ENCODE data around the gene PPFIBP1. TPM values are rescaled to one million over a fixed set of nuclear protein-coding genes. Genes with fewer than 3 reads are reported as not detected.

The PPFIBP1 gene
- total and polyA plus RNA-seq, 2 donors (not counting 1 experiment from before 2014, with no cell fraction given) = 3.3 to 15.0 TPM

DNA sequence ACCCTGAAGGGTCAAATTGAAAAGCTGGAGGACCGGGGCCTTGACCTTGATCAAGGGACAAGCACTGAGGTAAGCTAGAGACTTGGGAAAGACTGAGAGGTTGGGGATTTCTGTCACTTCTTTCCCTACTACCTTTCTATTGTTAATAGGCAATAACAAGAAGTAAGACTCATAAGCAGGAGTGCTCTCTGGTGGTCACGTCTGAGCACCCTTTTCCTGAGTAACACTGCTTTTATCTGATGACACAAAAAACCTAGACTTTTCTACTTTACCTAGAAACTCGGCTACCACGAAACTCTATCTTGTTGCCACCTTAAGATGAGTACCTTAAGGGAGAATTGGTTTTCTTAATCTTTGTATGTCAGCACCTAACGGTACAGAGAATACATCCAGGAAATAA is 35.5 kb upstream of the PPFIBP1 start:
- Histone ChIP-seq H4K20me1 (ENCODE audit: control insufficient read depth, insufficient read depth, low read length, poor library complexity, severe bottlenecking) (no peaks in the 10 kb centered on the region), H3K9ac (ENCODE audit: low read length) (no peak overlapping the region), H3K9me3 (ENCODE audit: control extremely low read depth in 1 of 3, control insufficient read depth in 2 of 3, insufficient read depth in 1 of 3, low read length in 2 of 3) (no peaks in the 10 kb centered on the region), H3K4me1 (ENCODE audit: control insufficient read depth in 2 of 2, insufficient read depth in 2 of 2, low read length in 2 of 2) (no peaks in the 10 kb centered on the region), H3K36me3 (replicated peaks in 1 of 2; ENCODE audit: control extremely low read depth in 1 of 2, control insufficient read depth in 1 of 2, extremely low read depth in 1 of 2, insufficient read depth in 2 of 2, low read length in 1 of 2) (no peaks in the 10 kb centered on the region), H3K4me2 (replicated peaks; ENCODE audit: low read depth, low read length, poor library complexity, severe bottlenecking) (no peak overlapping the region), H3K79me2 (ENCODE audit: control insufficient read depth, insufficient read depth, low read length) (no peaks in the 10 kb centered on the region), H2AFZ (ENCODE audit: insufficient read depth, low read depth, low read length, poor library complexity, severe bottlenecking) (no peak overlapping the region), H3K27ac (ENCODE audit: low read length in 2 of 2) (no peak overlapping the region), H3K4me3 (ENCODE audit: control extremely low read depth in 1 of 5, extremely low read depth in 1 of 5, insufficient read depth in 1 of 5, low read depth in 2 of 5, low read length in 4 of 5) (no peak overlapping the region), H3K27me3 (replicated peaks in 1 of 4; ENCODE audit: control extremely low read depth in 1 of 4, control insufficient read depth in 3 of 4, insufficient read depth in 4 of 4, low read length in 3 of 4) (no peaks in the 10 kb centered on the region)
- TF ChIP-seq, protein P1, sequence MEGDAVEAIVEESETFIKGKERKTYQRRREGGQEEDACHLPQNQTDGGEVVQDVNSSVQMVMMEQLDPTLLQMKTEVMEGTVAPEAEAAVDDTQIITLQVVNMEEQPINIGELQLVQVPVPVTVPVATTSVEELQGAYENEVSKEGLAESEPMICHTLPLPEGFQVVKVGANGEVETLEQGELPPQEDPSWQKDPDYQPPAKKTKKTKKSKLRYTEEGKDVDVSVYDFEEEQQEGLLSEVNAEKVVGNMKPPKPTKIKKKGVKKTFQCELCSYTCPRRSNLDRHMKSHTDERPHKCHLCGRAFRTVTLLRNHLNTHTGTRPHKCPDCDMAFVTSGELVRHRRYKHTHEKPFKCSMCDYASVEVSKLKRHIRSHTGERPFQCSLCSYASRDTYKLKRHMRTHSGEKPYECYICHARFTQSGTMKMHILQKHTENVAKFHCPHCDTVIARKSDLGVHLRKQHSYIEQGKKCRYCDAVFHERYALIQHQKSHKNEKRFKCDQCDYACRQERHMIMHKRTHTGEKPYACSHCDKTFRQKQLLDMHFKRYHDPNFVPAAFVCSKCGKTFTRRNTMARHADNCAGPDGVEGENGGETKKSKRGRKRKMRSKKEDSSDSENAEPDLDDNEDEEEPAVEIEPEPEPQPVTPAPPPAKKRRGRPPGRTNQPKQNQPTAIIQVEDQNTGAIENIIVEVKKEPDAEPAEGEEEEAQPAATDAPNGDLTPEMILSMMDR (IDR thresholded peaks at IDR 0.05) = no peak
- TF ChIP-seq EZH2 (IDR thresholded peaks at IDR 0.05; ENCODE audit: borderline replicate concordance, insufficient read depth, low read depth, low read length, poor library complexity, severe bottlenecking) = no peak
- POLR2A ChIA-PET = no interaction called here
- H3K27ac Mint-ChIP-seq = no peak overlapping the region
- H3K4me3 Mint-ChIP-seq = no peak overlapping the region
- DNase-seq (no peak), ATAC-seq (ENCODE audit: low read depth) (no peak)
- no peaks in the 10 kb centered on the region for H3K4me1 Mint-ChIP-seq
- intact Hi-C loops (cut with micrococcal nuclease) = no loop called here
- CTCF ChIA-PET = interaction anchor here (0.7 kb wide), 1 partner anchor 1087 kb away, joined by 3 read pairs; no protein-coding TSS in a partner anchor
- no peaks in the 10 kb centered on the region for H3K9me3 Mint-ChIP-seq (ENCODE audit: insufficient read depth)
- WGBS (ENCODE audit: insufficient coverage) = no CpG with 5 or more reads among the region's 5 CpGs
- H3K27me3 Mint-ChIP-seq = peaks cover 10% of the 10 kb centered on the region

- H3K9ac ChIP-seq (ENCODE audit: low read length) = no peak overlapping the region
- no peak overlapping the region for H3K4me2 ChIP-seq (replicated peaks; ENCODE audit: low read depth, low read length, poor library complexity, severe bottlenecking)
- H3K4me3 ChIP-seq (ENCODE audit: control extremely low read depth in 1 of 5, extremely low read depth in 1 of 5, insufficient read depth in 1 of 5, low read depth in 2 of 5, low read length in 4 of 5) = no peak overlapping the region
- H3K27me3 ChIP-seq (replicated peaks in 1 of 4; ENCODE audit: control extremely low read depth in 1 of 4, control insufficient read depth in 3 of 4, insufficient read depth in 4 of 4, low read length in 3 of 4) = no peaks in the 10 kb centered on the region
- H3K9me3 ChIP-seq (ENCODE audit: control extremely low read depth in 1 of 3, control insufficient read depth in 2 of 3, insufficient read depth in 1 of 3, low read length in 2 of 3) = no peaks in the 10 kb centered on the region
- no peaks in the 10 kb centered on the region for H4K20me1 ChIP-seq (ENCODE audit: control insufficient read depth, insufficient read depth, low read length, poor library complexity, severe bottlenecking)
- POLR2A ChIA-PET = no interaction called here
- ATAC-seq (ENCODE audit: low read depth) (no peak), DNase-seq (no peak)
- H2AFZ ChIP-seq (ENCODE audit: insufficient read depth, low read depth, low read length, poor library complexity, severe bottlenecking) = no peak overlapping the region
- Mint-ChIP-seq H3K4me3 (no peak overlapping the region), H3K27me3 (peaks cover 10% of the 10 kb centered on the region), H3K4me1 (no peaks in the 10 kb centered on the region), H3K9me3 (ENCODE audit: insufficient read depth) (no peaks in the 10 kb centered on the region), H3K27ac (no peak overlapping the region)
- H3K79me2 ChIP-seq (ENCODE audit: control insufficient read depth, insufficient read depth, low read length) = no peaks in the 10 kb centered on the region
- H3K4me1 ChIP-seq (ENCODE audit: control insufficient read depth in 2 of 2, insufficient read depth in 2 of 2, low read length in 2 of 2) = no peaks in the 10 kb centered on the region
- no peak for TF ChIP-seq EZH2 (IDR thresholded peaks at IDR 0.05; ENCODE audit: borderline replicate concordance, insufficient read depth, low read depth, low read length, poor library complexity, severe bottlenecking)
- TF ChIP-seq, protein P1 (IDR thresholded peaks at IDR 0.05) = no peak
- CTCF ChIA-PET = no interaction called here
- no CpG with 5 or more reads among the region's 2 CpGs for WGBS (ENCODE audit: insufficient coverage)
- no peak overlapping the region for H3K27ac ChIP-seq (ENCODE audit: low read length in 2 of 2)
- intact Hi-C loops (cut with micrococcal nuclease) = no loop called here
- no peaks in the 10 kb centered on the region for H3K36me3 ChIP-seq (replicated peaks in 1 of 2; ENCODE audit: control extremely low read depth in 1 of 2, control insufficient read depth in 1 of 2, extremely low read depth in 1 of 2, insufficient read depth in 2 of 2, low read length in 1 of 2)
Observed at GRCh38 chr12:27491226-27491625, 32.8 kb upstream of the PPFIBP1 start.
